ENCODE results near the gene ZFYVE27.

Gene ZFYVE27

DNA sequence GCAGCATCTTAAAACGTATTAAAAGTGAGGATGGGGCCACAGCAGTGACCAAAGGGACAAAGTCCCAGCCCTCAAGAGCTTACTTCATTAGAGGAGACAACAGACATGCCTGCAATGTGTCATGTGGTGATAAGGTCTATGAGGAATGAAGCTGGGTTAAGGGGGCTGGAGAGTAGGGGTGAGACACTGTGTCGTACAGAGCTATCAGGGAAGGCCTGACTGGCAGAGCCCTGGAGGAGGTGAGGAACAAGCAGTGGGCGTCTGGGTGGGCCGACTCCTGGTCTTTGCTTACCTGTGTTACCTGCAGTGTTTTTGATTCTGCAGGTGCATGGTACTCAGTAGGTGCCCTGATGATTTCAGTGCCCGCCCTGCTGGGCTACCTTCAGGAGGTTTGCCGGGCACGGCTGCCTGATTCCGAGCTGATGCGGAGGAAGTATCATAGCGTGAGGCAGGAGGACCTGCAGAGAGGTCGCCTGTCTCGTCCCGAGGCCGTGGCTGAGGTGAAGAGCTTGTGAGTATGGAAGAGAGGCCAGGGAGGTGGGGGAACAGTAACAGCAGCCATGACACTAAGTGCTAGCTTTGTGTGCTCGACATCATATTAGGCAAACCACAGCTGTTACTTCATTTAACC, 7.6 kb downstream of the ZFYVE27 start:
- no peak for DNase-seq (ENCODE audit: low read depth in 3 of 3)

DNA sequence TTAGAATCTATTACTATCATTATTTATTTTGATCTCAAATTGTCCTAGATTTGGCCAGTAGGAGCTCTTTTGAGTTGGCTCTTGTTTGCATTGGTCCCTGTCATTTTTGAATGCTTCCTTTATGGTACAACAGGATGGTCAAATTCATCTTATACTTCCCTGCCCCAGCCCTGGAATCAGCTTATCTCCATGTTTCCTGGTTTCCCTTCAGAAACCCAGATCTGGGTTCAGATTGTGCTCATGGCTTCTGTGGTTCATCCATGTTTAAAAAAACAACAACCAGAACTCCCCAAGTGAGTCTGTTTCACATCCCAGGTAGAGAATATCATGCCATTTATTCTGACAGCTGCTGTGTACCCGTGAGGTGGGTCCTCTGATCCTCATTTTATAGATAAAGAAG, 10.6 kb downstream of the ZFYVE27 start:
- DNase-seq (ENCODE audit: low read depth in 3 of 3), result no peak

GRCh38 chr10:97748116-97748515, 11.2 kb downstream of the ZFYVE27 start:
- DNase-seq (ENCODE audit: low read depth in 3 of 3), result no peak

GRCh38 chr10:97752956-97753355, 16.0 kb downstream of the ZFYVE27 start:
- no peak for DNase-seq (ENCODE audit: low read depth in 3 of 3)

DNA sequence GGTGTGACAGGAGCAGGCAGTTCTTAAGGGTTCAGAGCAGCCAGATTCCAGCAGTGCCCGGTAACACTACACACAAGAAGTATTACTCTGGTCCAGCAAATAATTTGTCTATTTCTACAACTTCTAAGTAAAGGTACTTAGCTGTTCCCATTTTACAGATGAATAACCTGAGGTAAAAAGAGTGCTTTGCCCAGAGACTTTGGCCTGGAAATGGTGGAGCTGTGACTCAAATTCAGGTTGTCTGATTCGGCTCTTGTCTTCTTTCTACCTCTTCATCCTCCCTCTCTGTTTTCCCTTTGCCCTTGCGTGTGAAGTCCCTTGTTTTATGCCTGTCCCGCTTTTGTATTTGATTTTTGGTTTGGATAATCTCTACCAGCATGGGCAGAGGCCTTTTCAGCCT, 17.8 kb downstream of the ZFYVE27 start:
- DNase-seq (ENCODE audit: low read depth in 3 of 3), result no peak

DNA sequence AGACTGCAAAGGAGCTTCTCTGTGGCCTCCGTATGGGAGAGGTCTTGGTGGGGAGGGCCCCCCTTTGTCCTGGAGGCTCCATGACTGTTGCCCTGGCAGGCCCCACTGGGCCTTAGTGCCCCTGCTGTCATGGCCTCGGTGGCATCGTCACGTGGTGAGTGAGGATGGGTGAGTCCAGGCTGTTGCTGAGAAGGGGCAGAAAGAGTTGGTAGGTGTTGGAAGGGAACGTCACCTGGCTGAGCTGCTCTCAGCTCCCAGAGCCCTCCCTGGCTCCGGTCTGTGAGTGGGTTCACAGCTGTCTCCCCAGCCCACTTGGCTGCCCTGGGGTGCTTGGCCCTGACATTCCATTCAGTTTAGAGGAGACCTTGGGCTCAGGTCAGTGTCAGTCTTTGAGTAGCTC, 18.8 kb downstream of the ZFYVE27 start:
- no peak for DNase-seq (ENCODE audit: low read depth in 3 of 3)

DNA sequence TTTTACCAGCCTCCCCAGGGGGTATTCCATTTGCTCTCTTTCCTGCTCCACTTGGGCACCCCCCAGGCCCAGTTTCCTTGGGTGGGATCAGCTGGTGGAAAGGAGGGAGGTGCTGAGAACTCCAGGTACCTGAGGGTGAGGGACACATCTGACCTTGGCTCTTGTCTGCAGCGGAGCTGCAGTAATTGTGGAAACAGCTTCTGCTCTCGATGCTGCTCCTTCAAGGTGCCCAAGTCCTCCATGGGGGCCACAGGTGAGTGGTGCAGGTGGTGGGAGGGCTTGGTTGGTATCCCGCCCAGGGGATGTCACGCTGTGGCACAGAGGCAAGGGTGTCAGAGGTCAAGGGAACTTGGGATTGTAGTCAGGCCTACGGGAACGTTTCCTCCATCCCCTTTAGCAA, 20.5 kb downstream of the ZFYVE27 start:
- no peak for DNase-seq (ENCODE audit: low read depth in 3 of 3)

DNA sequence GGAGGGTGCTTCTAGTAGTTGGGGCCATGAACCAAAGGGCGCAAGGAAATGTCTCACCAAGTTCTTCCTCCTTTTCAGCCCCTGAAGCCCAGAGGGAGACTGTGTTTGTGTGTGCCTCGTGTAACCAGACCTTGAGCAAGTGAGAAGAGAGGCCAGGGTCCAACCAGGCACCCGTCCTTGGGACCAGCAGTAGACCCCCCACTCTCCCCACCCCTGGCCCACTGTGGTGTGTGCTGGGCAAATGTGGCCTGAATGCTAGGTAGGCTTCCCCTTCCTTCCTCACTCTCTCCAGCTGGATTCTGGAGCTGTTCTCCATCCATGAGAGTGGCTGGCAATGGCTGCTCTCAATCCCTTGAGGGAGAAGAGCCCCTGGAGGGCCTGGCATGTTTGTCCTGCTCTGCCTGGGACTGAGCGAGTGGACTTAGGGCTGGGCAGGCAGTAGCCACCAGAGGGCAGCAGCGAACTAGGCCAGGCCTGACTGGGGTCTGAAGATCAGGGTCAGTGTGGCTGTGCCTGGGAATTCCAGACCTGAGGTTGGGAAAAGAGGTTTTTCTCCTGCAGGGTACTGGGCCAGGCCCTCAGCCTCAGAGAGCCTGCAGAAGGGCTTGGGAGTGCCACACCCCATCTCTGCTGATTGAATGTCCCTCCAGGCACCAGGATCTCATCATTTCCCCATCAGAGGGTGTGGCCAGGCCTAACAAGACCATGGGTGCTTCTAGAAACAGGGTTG, 22.4 kb downstream of the ZFYVE27 start:
- peak in 1 of 3 donors; percentile 16 for DNase-seq (ENCODE audit: low read depth in 3 of 3)

DNA sequence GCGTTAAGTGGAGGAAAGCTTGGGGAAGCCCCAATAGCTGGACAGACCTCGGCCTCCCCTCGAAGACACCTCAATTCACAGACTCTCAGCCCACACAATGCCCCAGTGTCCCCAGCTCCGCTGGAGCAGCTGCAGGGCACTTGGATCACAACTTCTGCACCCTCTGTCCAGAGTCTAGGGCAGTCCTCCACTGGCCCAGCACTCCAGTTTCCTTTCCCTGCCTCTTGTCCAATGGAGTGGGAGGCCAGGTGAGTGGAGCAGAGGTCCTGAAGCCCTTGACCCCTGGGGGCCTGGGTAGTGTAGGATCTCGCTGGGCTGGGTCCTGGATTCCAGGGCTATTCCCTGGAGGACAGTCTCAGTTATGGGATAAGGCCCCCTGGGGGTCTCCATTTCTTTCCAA, 23.0 kb downstream of the ZFYVE27 start:
- DNase-seq (ENCODE audit: low read depth in 3 of 3), result no peak

- no peak for DNase-seq (ENCODE audit: low read depth in 3 of 3)
These were observed 23.7 kb downstream of the ZFYVE27 start for GRCh38 chr10:97760461-97761257.

DNA sequence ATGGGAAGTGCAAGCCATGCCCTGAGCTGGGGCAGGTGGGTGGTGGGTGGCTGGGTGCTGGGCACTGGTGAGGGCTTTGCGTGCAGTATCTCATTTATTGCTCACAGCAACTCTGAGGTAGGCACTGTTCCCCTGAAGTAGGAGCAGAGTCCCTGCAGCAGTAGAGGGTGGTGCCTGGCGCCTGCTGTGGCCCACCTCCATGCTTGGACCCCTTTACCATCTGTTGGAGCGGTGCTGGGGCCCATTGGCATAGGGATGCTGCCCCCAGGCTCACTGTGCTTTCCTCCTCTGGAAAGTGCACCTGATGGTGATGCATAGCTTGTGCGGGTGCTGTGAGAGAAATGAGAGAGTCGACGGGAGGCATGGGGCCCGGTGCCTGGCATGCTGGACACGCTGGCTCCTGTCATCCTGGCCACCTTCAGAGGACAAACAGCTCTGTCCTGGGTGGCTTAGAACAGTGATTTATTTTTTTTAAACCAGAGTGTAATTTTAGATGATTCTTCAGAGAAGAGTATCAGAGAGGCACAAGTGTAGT, 24.5 kb downstream of the ZFYVE27 start:
- DNase-seq (ENCODE audit: low read depth in 3 of 3), result no peak

GRCh38 chr10:97762056-97762455, 25.1 kb downstream of the ZFYVE27 start:
- DNase-seq (ENCODE audit: low read depth in 3 of 3), result no peak

DNA sequence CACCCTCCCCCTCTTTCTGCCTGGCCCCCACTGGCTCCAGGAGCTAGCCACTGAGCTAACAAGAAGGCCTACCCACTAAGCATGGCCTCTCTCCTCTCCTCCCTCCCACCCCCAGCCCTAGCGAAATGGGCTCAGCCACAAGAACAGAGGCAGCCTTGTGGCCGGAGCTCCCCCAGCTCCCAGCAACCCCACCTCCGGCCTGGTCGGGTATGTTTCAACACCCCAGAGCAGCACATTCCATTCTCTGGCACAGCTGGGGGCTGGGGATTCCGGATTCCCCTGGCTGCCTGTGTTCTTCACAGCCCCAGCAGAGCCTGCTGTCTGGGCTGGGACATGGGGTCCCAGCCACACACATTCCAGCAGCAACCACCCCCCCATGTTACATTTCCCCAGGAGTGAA, 25.9 kb downstream of the ZFYVE27 start:
- no peak for DNase-seq (ENCODE audit: low read depth in 3 of 3)

GRCh38 chr10:97763411-97763810, 26.5 kb downstream of the ZFYVE27 start:
- DNase-seq (ENCODE audit: low read depth in 3 of 3), result no peak

DNA sequence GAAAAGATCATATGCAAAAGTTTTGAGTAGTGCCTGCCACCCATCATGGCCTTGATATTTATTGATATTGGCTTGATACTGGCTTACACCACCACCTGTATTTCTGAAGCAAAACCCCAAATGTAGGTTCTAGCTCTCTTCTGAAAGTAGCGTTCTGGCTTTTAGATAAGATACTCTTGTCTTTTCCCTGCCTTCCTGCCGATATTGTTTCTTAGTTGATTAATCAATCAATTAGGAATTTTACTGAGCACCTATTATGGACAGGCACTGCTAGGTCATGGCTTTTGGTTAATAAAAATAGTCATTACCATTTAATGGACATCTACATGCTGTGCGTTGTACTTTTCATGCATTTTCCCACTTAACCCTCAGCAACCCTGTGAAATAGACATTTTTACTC, 27.0 kb downstream of the ZFYVE27 start:
- DNase-seq (ENCODE audit: low read depth in 3 of 3), result no peak

- DNase-seq (ENCODE audit: low read depth in 3 of 3), result no peak
These were observed 27.6 kb downstream of the ZFYVE27 start for GRCh38 chr10:97764519-97764931.

GRCh38 chr10:97765201-97765600, 28.3 kb downstream of the ZFYVE27 start:
- DNase-seq (ENCODE audit: low read depth in 3 of 3), result no peak

DNA sequence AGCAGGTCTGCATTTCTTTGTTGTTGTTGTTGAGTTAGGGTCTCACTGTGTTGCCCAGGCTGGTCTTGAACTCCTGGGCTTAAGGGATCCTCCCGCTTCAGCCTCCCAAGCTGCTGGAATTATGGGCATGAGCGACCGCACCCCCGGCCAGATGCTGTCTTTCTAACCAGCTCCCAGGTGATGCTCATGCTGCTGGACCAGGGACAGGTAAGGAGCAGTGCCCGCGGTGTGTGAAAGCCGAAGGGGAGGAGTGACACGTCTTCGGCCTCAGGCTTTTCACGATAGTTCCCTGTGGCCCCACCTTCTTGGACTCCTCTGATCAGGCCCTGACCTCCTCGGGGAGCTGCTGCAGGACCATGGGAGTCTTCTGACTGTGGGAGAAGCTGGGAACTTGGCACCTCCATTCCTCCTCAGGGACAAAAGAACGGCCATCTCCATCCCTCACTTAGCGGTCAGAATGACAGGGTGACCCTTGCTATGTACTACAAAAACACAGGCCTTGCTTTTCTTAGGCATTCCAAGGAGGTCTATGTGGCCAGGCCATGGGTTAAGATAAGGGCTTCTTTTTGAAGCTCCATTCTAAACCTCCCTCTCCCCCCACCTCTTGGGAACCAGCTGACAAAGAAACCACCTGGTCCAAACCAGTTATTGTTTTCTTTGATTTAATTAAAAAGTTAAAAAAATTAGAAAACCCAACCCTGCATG, 29.3 kb downstream of the ZFYVE27 start:
- no peak for DNase-seq (ENCODE audit: low read depth in 3 of 3)

- DNase-seq (ENCODE audit: low read depth in 3 of 3), result no peak
These were observed 30.3 kb downstream of the ZFYVE27 start for GRCh38 chr10:97766996-97767924.

All from stimulated activated CD4-positive, alpha-beta T cell treated with anti-CD3 and anti-CD28 coated beads, TNF-alpha, amount 100 ng/mL, for 48 hours (primary cell).